ENCODE measurements around the gene SPTBN1. TPM values are rescaled to one million over a fixed set of nuclear protein-coding genes. Genes with fewer than 3 reads are reported as not detected.
A peak's percentile ranks its signal among the peaks of the same experiment; 100 is the strongest.

Gene SPTBN1
- total RNA-seq, 1 experiment from 2014 or later = 204 TPM

DNA sequence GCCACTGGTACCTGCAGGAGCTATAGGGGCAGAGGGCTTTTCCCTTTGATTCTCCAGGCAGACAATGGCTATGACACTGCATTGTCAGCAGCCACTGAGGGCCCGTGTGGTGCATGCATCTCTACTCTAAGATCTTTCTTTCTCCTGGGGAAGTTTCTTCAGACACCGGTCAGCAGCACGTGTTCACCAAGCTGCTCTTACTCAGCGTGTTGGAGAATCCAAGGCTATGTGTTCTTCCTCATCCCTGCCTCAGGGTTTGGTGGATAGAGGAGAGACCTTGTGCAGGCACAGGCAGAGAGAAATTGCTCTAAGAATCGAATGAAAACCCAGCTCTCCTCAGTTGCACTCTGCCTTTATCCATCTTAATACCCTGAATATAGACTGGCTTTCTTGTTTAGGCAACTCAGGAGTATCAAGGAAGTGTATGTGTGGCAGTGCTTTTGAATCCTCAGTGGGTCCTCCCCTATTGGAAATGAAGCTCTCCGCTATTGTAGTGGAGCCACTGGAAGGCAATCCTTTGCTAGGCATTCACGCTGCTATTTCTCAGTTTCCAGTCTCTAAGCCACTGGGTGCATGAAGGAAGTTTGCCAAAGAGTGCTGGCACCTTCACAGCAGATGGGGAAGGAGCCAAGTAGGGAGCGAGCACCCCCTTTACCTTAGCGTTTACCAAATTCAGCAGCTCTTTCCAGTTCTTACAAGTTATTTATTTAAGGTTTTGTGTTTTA lies 180.4 kb downstream of the SPTBN1 start:
- ChIA-PET POLR2A (no interaction called here), CTCF (interaction anchor here (1.0 kb wide), 1 partner anchor 29 kb away, joined by 3 read pairs; no protein-coding TSS in a partner anchor)
- DNase-seq (ENCODE audit: low spot score) (no peak), ATAC-seq (no peak)
- Mint-ChIP-seq H3K4me1 (peaks cover 8% of the 10 kb centered on the region), H3K27me3 (ENCODE audit: low read depth) (no peaks in the 10 kb centered on the region), H3K4me3 (no peak overlapping the region), H3K36me3 (peaks cover 65% of the 10 kb centered on the region), H3K9me3 (no peaks in the 10 kb centered on the region), H3K27ac (no peak overlapping the region)
- TF ChIP-seq KAT7 (CRISPR knock-in tag; IDR thresholded peaks at IDR 0.05; ENCODE audit: borderline replicate concordance) (no peak), CBFB (CRISPR knock-in tag; IDR thresholded peaks at IDR 0.05; ENCODE audit: low read depth) (no peak), CREM (CRISPR knock-in tag; IDR thresholded peaks at IDR 0.05) (no peak), ZNF263 (CRISPR knock-in tag; IDR thresholded peaks at IDR 0.05; ENCODE audit: low read depth) (no peak), ZNF232 (CRISPR knock-in tag; IDR thresholded peaks at IDR 0.05) (no peak), MYBL2 (CRISPR knock-in tag; IDR thresholded peaks at IDR 0.05) (no peak), ATF1 (CRISPR knock-in tag; IDR thresholded peaks at IDR 0.05) (no peak)
- TF ChIP-seq, protein P1, sequence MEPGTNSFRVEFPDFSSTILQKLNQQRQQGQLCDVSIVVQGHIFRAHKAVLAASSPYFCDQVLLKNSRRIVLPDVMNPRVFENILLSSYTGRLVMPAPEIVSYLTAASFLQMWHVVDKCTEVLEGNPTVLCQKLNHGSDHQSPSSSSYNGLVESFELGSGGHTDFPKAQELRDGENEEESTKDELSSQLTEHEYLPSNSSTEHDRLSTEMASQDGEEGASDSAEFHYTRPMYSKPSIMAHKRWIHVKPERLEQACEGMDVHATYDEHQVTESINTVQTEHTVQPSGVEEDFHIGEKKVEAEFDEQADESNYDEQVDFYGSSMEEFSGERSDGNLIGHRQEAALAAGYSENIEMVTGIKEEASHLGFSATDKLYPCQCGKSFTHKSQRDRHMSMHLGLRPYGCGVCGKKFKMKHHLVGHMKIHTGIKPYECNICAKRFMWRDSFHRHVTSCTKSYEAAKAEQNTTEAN (CRISPR knock-in tag; IDR thresholded peaks at IDR 0.05) = no peak
- TF ChIP-seq, protein P2, sequence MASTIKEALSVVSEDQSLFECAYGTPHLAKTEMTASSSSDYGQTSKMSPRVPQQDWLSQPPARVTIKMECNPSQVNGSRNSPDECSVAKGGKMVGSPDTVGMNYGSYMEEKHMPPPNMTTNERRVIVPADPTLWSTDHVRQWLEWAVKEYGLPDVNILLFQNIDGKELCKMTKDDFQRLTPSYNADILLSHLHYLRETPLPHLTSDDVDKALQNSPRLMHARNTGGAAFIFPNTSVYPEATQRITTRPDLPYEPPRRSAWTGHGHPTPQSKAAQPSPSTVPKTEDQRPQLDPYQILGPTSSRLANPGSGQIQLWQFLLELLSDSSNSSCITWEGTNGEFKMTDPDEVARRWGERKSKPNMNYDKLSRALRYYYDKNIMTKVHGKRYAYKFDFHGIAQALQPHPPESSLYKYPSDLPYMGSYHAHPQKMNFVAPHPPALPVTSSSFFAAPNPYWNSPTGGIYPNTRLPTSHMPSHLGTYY (CRISPR knock-in tag; IDR thresholded peaks at IDR 0.05) = no peak

DNA sequence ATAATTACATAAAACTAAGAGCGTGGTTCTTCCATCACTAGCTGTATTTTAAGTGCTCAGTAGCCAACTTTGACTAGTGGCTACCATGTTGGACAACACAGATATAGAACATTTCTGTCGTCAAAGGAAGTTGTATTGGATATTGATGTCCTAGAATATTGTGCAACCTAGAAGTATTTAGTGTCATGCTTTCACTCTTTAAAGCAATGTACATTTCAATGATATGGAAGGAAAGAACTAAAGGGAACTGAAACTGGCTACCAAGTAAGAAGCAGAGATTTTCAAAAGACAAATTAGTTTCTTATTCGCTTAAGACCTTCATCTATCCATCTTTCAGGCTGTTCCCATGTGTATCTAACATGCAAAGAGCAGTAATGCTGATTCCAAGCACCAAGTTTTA lies 182.0 kb downstream of the SPTBN1 start:
- H3K4me1 Mint-ChIP-seq = peaks cover 8% of the 10 kb centered on the region
- no peaks in the 10 kb centered on the region for H3K27me3 Mint-ChIP-seq (ENCODE audit: low read depth)
- ATAC-seq = no peak
- CTCF ChIA-PET = no interaction called here
- H3K9me3 Mint-ChIP-seq = no peaks in the 10 kb centered on the region
- H3K4me3 Mint-ChIP-seq = no peak overlapping the region
- TF ChIP-seq TEAD4 (CRISPR knock-in tag; IDR thresholded peaks at IDR 0.05) (no peak), EMX1 (CRISPR knock-in tag; IDR thresholded peaks at IDR 0.05) (no peak), NR2C2 (CRISPR knock-in tag; IDR thresholded peaks at IDR 0.05) (no peak), JAZF1 (CRISPR knock-in tag; IDR thresholded peaks at IDR 0.05) (no peak), ZNF232 (CRISPR knock-in tag; IDR thresholded peaks at IDR 0.05) (no peak), SP1 (CRISPR knock-in tag; conservative IDR thresholded peaks at IDR 0.05) (no peak), NFE2L1 (CRISPR knock-in tag; IDR thresholded peaks at IDR 0.05) (no peak)
- TF ChIP-seq, protein P2 (CRISPR knock-in tag; IDR thresholded peaks at IDR 0.05) = no peak
- TF ChIP-seq, protein P3, sequence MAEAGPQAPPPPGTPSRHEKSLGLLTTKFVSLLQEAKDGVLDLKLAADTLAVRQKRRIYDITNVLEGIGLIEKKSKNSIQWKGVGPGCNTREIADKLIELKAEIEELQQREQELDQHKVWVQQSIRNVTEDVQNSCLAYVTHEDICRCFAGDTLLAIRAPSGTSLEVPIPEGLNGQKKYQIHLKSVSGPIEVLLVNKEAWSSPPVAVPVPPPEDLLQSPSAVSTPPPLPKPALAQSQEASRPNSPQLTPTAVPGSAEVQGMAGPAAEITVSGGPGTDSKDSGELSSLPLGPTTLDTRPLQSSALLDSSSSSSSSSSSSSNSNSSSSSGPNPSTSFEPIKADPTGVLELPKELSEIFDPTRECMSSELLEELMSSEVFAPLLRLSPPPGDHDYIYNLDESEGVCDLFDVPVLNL (CRISPR knock-in tag; IDR thresholded peaks at IDR 0.05; ENCODE audit: borderline replicate concordance, low read depth) = no peak
- peaks cover 63% of the 10 kb centered on the region for H3K36me3 Mint-ChIP-seq
- no peak for DNase-seq (ENCODE audit: low spot score)
- no peak overlapping the region for H3K27ac Mint-ChIP-seq
- POLR2A ChIA-PET = no interaction called here

DNA sequence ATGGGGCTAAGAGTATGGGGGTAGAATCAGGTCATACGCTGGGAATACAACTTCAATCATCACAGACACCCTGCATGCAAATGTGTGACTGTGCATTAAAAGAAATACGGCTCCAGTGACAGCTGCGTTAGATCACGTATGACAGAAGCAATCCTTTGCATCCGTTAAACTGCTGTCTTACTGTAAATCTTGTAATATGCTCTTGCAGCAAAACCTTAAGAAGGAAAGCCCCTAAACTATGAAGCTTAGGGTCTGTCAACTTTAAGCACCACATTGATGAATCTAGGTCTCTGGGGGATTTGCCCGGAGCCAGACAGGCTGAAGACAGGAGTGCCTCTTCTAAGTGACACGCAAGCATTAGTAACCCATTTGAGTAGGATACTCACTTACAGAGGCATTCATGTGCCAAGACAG lies 182.7 kb downstream of the SPTBN1 start:
- peaks cover 8% of the 10 kb centered on the region for H3K4me1 Mint-ChIP-seq
- H3K27ac Mint-ChIP-seq = peak overlapping the region; percentile 7; the same call in 1 of the 2 replicates
- ChIA-PET POLR2A (no interaction called here), CTCF (no interaction called here)
- TF ChIP-seq, protein P4, sequence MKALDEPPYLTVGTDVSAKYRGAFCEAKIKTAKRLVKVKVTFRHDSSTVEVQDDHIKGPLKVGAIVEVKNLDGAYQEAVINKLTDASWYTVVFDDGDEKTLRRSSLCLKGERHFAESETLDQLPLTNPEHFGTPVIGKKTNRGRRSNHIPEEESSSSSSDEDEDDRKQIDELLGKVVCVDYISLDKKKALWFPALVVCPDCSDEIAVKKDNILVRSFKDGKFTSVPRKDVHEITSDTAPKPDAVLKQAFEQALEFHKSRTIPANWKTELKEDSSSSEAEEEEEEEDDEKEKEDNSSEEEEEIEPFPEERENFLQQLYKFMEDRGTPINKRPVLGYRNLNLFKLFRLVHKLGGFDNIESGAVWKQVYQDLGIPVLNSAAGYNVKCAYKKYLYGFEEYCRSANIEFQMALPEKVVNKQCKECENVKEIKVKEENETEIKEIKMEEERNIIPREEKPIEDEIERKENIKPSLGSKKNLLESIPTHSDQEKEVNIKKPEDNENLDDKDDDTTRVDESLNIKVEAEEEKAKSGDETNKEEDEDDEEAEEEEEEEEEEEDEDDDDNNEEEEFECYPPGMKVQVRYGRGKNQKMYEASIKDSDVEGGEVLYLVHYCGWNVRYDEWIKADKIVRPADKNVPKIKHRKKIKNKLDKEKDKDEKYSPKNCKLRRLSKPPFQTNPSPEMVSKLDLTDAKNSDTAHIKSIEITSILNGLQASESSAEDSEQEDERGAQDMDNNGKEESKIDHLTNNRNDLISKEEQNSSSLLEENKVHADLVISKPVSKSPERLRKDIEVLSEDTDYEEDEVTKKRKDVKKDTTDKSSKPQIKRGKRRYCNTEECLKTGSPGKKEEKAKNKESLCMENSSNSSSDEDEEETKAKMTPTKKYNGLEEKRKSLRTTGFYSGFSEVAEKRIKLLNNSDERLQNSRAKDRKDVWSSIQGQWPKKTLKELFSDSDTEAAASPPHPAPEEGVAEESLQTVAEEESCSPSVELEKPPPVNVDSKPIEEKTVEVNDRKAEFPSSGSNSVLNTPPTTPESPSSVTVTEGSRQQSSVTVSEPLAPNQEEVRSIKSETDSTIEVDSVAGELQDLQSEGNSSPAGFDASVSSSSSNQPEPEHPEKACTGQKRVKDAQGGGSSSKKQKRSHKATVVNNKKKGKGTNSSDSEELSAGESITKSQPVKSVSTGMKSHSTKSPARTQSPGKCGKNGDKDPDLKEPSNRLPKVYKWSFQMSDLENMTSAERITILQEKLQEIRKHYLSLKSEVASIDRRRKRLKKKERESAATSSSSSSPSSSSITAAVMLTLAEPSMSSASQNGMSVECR (CRISPR knock-in tag; IDR thresholded peaks at IDR 0.05; ENCODE audit: borderline replicate concordance) = no peak
- ATAC-seq (no peak), DNase-seq (ENCODE audit: low spot score) (no peak)
- H3K27me3 Mint-ChIP-seq (ENCODE audit: low read depth) = no peaks in the 10 kb centered on the region
- H3K4me3 Mint-ChIP-seq = no peak overlapping the region
- no peaks in the 10 kb centered on the region for H3K9me3 Mint-ChIP-seq
- peaks cover 64% of the 10 kb centered on the region for H3K36me3 Mint-ChIP-seq

Measured in WTC11 (cell line).